Upper lobe of right lung (tissue), 1 donor: ENCODE results near the gene ITCH. TPM values are rescaled to one million over a fixed set of nuclear protein-coding genes. Genes with fewer than 3 reads are reported as not detected.
A peak's percentile ranks its signal among the peaks of the same experiment; 100 is the strongest.
"Not testable (repeated sequence)": the region's sequence is repeated elsewhere in the genome, so short reads cannot be mapped to it uniquely, and the experiment has no call there.

Experiments used
- ATAC-seq: fragments of 200-7000 bp; cut with Tn5 transposase; one replicate; pipeline ENCODE4 v1.9.1; 2020; ENCODE audit warnings: mild to moderate bottlenecking, moderate library complexity
- DNase-seq: peaks from one replicate; pipeline ENCODE4 v3.0.0-alpha.2; 2020
- H3K27ac ChIP-seq: fragments of 200-600 bp; one replicate; pipeline ENCODE4 v1.8.0; 2022
- H3K27me3 ChIP-seq: fragments of 200-600 bp; one replicate; pipeline ENCODE4 v1.8.0; 2022; ENCODE audit warnings: mild to moderate bottlenecking
- H3K36me3 ChIP-seq: fragments of 200-600 bp; one replicate; pipeline ENCODE4 v1.8.0; 2022
- H3K4me1 ChIP-seq: fragments of 200-600 bp; one replicate; pipeline ENCODE4 v1.8.0; 2022
- H3K4me3 ChIP-seq: fragments of 200-600 bp; one replicate; pipeline ENCODE4 v1.8.0; 2022; ENCODE audit warnings: mild to moderate bottlenecking
- H3K9me3 ChIP-seq: fragments of 200-600 bp; one replicate; pipeline ENCODE4 v1.8.0; 2022
- intact Hi-C: fragments of 100-400 bp; cut with DNase I; formaldehyde crosslinking; loops from one replicate; pipeline ENCODE4 v1.11.0; 2022
- total RNA-seq: library from RNA; stranded (reverse); fragmentation: NEBNext Ultra II Directional; extraction: Animal tissue kit (Norgen Biotek cat#: 25700); gene quantifications from one replicate; pipeline ENCODE4 v1.2.1, GENCODE V29; 2021
- TF ChIP-seq, protein P1 (sequence below): fragments of 200-600 bp; IDR thresholded peaks from one replicate; pipeline ENCODE4 v1.8.0; 2022; ENCODE audit warnings: antibody characterized with exemption
- donor health status: DM: no; HTN: yes; CAD: no; lungs with severe emphysema.

Gene ITCH
- total RNA-seq, 1 donor from 2014 or later: 65.6 TPM

DNA sequence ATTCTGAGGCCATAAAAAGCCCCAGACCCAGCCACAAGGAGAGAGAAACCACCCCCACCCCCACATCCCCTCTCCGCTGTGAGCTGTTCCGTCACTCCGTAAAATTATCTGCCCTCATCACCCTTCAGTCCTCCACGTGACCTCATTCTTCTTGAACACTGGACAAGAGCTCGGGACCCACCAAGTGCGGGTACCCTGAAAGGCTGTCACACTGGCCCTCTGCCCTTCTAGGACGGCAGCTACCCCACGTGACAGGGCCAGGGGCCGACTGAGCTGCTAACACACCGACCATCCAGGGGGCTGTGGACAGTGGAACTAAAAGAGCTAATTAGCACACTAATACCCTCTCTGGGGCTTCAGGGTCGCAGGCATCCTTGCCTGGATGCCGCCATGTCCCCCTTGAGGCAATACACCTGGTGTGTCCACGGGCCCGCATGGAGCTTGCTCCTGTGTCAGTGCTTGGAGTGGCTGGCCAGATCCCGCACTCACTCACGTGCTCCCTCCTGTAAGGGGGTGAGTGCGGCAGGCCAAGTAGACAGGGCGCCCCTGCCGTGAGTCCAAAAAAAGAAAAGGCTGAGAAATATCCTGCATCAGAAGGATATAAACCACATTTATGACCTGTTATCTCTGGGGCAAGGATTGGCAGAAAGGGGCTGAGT, 30.7 kb upstream of the ITCH start:
- Histone ChIP-seq H3K9me3 (no peaks in the 10 kb centered on the region), H3K27ac (no peak overlapping the region), H3K36me3 (no peaks in the 10 kb centered on the region), H3K27me3 (no peaks in the 10 kb centered on the region), H3K4me1 (no peaks in the 10 kb centered on the region), H3K4me3 (no peak overlapping the region)
- ATAC-seq (no peak), DNase-seq (no peak)
- intact Hi-C loops: no loop called here
- TF ChIP-seq, protein P1, sequence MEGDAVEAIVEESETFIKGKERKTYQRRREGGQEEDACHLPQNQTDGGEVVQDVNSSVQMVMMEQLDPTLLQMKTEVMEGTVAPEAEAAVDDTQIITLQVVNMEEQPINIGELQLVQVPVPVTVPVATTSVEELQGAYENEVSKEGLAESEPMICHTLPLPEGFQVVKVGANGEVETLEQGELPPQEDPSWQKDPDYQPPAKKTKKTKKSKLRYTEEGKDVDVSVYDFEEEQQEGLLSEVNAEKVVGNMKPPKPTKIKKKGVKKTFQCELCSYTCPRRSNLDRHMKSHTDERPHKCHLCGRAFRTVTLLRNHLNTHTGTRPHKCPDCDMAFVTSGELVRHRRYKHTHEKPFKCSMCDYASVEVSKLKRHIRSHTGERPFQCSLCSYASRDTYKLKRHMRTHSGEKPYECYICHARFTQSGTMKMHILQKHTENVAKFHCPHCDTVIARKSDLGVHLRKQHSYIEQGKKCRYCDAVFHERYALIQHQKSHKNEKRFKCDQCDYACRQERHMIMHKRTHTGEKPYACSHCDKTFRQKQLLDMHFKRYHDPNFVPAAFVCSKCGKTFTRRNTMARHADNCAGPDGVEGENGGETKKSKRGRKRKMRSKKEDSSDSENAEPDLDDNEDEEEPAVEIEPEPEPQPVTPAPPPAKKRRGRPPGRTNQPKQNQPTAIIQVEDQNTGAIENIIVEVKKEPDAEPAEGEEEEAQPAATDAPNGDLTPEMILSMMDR: no peak

DNA sequence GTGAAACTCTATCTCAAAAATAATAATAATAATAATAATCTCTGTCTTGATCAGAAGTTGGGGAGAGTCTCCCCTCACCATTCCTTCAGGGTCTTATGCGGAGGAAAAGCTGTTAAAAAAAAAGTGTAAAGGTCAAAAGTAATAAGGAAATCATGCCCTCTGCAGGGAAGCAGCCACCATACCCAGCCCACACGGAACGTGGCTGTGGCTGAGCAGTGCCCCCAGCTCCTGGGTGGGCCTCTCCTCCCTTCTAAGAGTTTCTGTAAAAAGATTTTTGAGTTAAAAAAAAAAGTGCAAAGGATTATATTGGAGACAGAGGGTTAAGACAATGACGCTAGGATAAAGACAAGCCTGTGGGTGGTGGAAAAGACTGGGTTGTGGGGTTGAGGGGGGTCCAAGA, 29.3 kb upstream of the ITCH start:
- TF ChIP-seq, protein P1: no peak
- H3K4me1 ChIP-seq: no peaks in the 10 kb centered on the region

DNA sequence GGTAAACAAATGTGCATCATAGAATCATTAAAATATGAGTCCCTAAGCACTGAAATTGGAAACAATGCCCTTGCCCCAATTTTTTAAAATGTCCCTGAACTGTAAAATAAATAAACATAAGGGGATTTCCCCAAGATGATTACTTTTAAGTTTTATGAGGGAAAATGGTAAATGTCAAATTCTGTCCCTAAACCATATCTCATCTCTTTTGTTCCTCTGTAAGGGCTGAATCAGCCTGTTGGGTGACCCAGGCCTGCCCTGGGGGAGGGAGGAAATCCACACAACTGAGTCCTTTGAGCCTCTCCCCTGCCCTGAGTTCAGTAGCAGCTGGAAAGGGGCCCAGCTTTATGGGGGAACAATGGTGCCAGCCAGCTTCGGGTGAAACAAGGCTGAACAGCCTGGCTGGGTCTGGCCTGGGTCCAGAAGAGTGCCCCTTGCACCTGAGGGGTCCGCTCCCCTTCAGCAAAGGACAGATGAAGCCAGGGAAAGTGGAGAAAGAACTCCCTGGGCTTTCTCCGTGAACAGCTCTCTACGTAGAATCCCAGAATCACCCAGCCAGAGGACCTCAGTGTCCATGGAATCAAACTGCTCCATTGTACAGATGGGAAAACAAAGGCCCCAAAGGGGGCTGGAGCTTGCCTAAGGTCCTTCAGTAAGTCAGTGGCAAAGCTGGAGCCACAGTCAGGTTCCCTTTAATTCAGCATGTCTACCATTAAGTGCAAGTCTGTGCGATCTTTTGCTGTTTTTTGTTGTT, 28.2 kb upstream of the ITCH start:
- TF ChIP-seq, protein P1: no peak
- intact Hi-C loops: no loop called here
- Histone ChIP-seq H3K4me1 (no peaks in the 10 kb centered on the region), H3K9me3 (no peaks in the 10 kb centered on the region), H3K36me3 (no peaks in the 10 kb centered on the region), H3K27me3 (no peaks in the 10 kb centered on the region), H3K27ac (no peak overlapping the region), H3K4me3 (no peak overlapping the region)
- ATAC-seq: no peak
- DNase-seq: no peak

More for the DNA sequence above, 29.3 kb upstream of the ITCH start:
- ATAC-seq (no peak), DNase-seq (no peak)
- Histone ChIP-seq H3K4me3 (no peak overlapping the region), H3K27me3 (no peaks in the 10 kb centered on the region), H3K9me3 (no peaks in the 10 kb centered on the region), H3K36me3 (no peaks in the 10 kb centered on the region), H3K27ac (no peak overlapping the region)
- intact Hi-C loops: no loop called here

DNA sequence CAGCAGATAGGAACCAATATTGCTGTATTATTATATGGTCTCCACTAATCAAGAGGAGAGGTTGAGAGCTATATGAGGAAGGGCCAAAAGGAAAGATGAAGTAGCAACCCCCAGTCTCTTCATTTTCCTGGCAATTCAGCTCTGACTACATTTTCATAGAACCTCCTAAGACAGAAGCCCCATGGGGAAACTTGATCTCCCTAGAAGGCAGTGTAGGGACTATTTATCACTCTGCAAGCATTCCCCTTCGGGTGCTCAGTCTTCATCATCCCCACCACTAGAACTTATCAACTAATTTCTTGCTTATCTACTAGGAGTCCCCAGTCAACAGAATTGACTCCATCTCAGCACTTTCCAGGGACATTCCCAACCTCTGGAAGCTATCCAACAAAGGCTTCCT, 25.5 kb upstream of the ITCH start:
- no peaks in the 10 kb centered on the region for H3K4me1 ChIP-seq
- no peaks in the 10 kb centered on the region for H3K27me3 ChIP-seq
- H3K36me3 ChIP-seq: no peaks in the 10 kb centered on the region
- H3K27ac ChIP-seq: no peak overlapping the region
- H3K9me3 ChIP-seq: no peaks in the 10 kb centered on the region
- DNase-seq: no peak
- no peak for ATAC-seq
- TF ChIP-seq, protein P1: no peak
- H3K4me3 ChIP-seq: no peak overlapping the region
- intact Hi-C loops: no loop called here

DNA sequence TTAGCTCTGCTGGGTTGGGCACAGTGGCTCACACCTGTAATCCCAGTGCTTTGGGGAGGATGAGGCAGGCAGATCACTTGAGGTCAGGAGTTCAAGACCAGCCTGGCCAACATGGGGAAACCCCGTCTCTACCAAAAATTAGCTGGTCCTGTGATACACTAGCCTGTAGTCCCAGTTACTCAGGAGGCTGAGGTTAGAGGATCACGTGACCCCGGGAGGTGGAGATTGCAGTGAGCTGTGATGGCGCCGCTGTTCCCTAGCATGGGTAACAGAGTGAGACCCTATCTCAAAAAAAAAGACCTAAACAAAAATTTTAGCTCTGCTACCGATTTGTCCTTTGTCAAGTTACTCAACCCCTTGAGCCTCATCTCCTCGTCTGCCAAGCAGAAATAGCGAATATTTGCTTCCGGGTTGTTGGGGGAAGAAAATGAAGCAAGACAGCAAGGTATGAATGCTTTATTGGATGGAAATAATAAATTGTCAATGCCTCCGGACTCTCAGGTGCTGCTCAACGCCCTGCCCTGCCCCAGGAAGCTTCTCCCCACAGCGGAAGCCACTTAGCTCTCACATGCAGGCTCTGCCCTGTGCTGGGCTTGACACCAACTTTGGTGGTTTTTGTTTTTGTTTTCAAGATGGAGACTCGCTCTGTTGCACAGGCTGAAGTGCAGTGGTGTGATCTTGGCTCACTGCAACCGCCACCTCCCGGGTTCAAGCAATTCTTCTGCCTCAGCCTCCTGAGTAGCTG, 24.9 kb upstream of the ITCH start:
- TF ChIP-seq, protein P1: no peak
- no peak for DNase-seq
- H3K9me3 ChIP-seq: no peaks in the 10 kb centered on the region
- no peaks in the 10 kb centered on the region for H3K27me3 ChIP-seq
- H3K4me3 ChIP-seq: no peak overlapping the region
- intact Hi-C loops: no loop called here
- no peaks in the 10 kb centered on the region for H3K36me3 ChIP-seq
- ATAC-seq: peak; percentile 36
- H3K4me1 ChIP-seq: no peaks in the 10 kb centered on the region
- H3K27ac ChIP-seq: no peak overlapping the region

DNA sequence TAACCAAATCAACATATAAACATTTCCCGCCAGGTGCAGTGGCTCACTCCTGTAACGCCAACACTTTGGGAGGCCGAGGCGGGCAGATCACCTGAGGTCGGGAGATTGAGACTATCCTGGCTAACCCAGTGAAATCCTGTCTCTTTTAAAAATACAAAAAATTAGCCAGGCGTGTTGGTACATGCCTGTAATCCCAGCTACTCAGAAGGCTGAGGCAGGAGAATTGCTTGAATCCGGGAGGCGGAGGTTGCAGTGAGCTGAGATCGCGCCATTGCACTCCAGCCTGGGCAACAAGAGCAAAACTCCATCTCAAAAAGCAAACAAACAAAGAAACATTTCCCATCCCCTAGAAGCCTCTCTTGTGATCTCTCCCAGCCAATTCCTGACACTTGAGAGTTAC, 22.3 kb upstream of the ITCH start:
- ATAC-seq, H3K4me1 ChIP-seq, H3K27ac ChIP-seq, H3K27me3 ChIP-seq, H3K4me3 ChIP-seq, H3K9me3 ChIP-seq, H3K36me3 ChIP-seq, intact Hi-C loops, DNase-seq: not testable (repeated sequence)

DNA sequence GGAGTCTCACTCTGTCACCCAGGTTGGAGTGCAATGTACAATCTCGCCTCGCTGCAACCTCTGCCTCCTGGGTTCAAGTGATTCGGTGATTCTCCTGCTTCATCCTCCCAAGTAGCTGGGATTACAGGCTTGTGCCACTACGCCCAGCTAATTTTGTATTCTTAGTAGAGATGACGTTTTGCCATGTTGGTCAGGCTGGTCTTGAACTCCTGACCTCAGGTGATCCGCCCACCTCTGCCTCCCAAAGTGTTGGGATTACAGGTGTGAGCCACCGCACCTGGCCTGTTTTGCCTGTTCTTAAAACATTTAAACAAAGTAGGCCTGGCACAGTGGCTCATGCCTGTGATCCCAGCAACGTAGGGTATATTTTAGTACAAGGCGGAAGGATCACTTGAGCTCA, 21.9 kb upstream of the ITCH start:
- ATAC-seq, DNase-seq, H3K27me3 ChIP-seq, intact Hi-C loops, H3K36me3 ChIP-seq, H3K27ac ChIP-seq, H3K4me1 ChIP-seq, H3K4me3 ChIP-seq, H3K9me3 ChIP-seq: not testable (repeated sequence)
